ENCODE measurements around the gene CDC6. TPM values are rescaled to one million over a fixed set of nuclear protein-coding genes. Genes with fewer than 3 reads are reported as not detected.

CDC6 gene
- total RNA-seq, 1 experiment from 2014 or later, result 44.9 TPM

- H3F3A ChIP-seq (ENCODE audit: insufficient read depth, low read depth), result peaks cover 50% of the 10 kb centered on the region
- DNase-seq, result no peak
- BruUV-seq (replicated peaks), result no TSS peak
- no peak for TF ChIP-seq EZH2 (IDR thresholded peaks at IDR 0.05; ENCODE audit: low read depth)
- TF ChIP-seq, protein P1, sequence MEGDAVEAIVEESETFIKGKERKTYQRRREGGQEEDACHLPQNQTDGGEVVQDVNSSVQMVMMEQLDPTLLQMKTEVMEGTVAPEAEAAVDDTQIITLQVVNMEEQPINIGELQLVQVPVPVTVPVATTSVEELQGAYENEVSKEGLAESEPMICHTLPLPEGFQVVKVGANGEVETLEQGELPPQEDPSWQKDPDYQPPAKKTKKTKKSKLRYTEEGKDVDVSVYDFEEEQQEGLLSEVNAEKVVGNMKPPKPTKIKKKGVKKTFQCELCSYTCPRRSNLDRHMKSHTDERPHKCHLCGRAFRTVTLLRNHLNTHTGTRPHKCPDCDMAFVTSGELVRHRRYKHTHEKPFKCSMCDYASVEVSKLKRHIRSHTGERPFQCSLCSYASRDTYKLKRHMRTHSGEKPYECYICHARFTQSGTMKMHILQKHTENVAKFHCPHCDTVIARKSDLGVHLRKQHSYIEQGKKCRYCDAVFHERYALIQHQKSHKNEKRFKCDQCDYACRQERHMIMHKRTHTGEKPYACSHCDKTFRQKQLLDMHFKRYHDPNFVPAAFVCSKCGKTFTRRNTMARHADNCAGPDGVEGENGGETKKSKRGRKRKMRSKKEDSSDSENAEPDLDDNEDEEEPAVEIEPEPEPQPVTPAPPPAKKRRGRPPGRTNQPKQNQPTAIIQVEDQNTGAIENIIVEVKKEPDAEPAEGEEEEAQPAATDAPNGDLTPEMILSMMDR (conservative IDR thresholded peaks at IDR 0.05), result no peak
- no peaks in the 10 kb centered on the region for H3K79me2 ChIP-seq (ENCODE audit: low read depth)
- no peak overlapping the region for H2AFZ ChIP-seq
- CTCF ChIA-PET, result no interaction called here
- no peaks in the 10 kb centered on the region for H3K36me3 ChIP-seq (ENCODE audit: low read depth)
- no peaks in the 10 kb centered on the region for H3K9me3 ChIP-seq (ENCODE audit: insufficient read depth, low read depth)
- H3K9me2 ChIP-seq (ENCODE audit: insufficient read depth), result no peaks in the 10 kb centered on the region
- H3K4me1 ChIP-seq (replicated peaks; ENCODE audit: insufficient read depth), result peaks cover 76% of the 10 kb centered on the region
- H3K27ac ChIP-seq, result peak overlapping the region; percentile 25
- peak overlapping the region; percentile 89 for H3K4me2 ChIP-seq
- POLR2A ChIA-PET (ENCODE audit: unreplicated experiment), result interaction anchor here (0.5 kb wide), 1 partner anchor 250 kb away, joined by 3 read pairs; no protein-coding TSS in a partner anchor
- no peaks in the 10 kb centered on the region for H3K27me3 ChIP-seq (ENCODE audit: insufficient read depth, low read depth)
- intact Hi-C loops (cut with micrococcal nuclease; ENCODE audit: unreplicated experiment), result no loop called here
- no peak overlapping the region for H3K4me3 ChIP-seq
- no peaks in the 10 kb centered on the region for H4K20me1 ChIP-seq (ENCODE audit: insufficient read depth)
Measured at GRCh38 chr17:40306395-40306794, 18.7 kb downstream of the CDC6 start.

- Histone ChIP-seq H3K4me1 (replicated peaks; ENCODE audit: insufficient read depth) (peaks cover 83% of the 10 kb centered on the region), H3K27ac (peak overlapping the region; percentile 25), H3F3A (ENCODE audit: insufficient read depth, low read depth) (peaks cover 53% of the 10 kb centered on the region), H3K79me2 (ENCODE audit: low read depth) (no peaks in the 10 kb centered on the region), H2AFZ (no peak overlapping the region), H3K4me3 (no peak overlapping the region), H3K9me3 (ENCODE audit: insufficient read depth, low read depth) (no peaks in the 10 kb centered on the region), H4K20me1 (ENCODE audit: insufficient read depth) (no peaks in the 10 kb centered on the region), H3K9me2 (ENCODE audit: insufficient read depth) (no peaks in the 10 kb centered on the region), H3K36me3 (ENCODE audit: low read depth) (no peaks in the 10 kb centered on the region), H3K27me3 (ENCODE audit: insufficient read depth, low read depth) (no peaks in the 10 kb centered on the region), H3K4me2 (peak overlapping the region; percentile 89)
- TF ChIP-seq, protein P1 (conservative IDR thresholded peaks at IDR 0.05), result no peak
- TF ChIP-seq EZH2 (IDR thresholded peaks at IDR 0.05; ENCODE audit: low read depth), result no peak
- no peak for DNase-seq
- ChIA-PET CTCF (interaction anchor here (0.6 kb wide), 1 partner anchor 21 kb away, joined by 5 read pairs; no protein-coding TSS in a partner anchor), POLR2A (ENCODE audit: unreplicated experiment) (interaction anchor here (0.5 to 0.7 kb wide), 3 partner anchors 9 to 249 kb away, joined by 3 to 6 read pairs (median 3); no protein-coding TSS in a partner anchor)
- intact Hi-C loops (cut with micrococcal nuclease; ENCODE audit: unreplicated experiment), result no loop called here
- BruUV-seq (replicated peaks), result no TSS peak
Measured at GRCh38 chr17:40307001-40307730, 19.5 kb downstream of the CDC6 start.

DNA sequence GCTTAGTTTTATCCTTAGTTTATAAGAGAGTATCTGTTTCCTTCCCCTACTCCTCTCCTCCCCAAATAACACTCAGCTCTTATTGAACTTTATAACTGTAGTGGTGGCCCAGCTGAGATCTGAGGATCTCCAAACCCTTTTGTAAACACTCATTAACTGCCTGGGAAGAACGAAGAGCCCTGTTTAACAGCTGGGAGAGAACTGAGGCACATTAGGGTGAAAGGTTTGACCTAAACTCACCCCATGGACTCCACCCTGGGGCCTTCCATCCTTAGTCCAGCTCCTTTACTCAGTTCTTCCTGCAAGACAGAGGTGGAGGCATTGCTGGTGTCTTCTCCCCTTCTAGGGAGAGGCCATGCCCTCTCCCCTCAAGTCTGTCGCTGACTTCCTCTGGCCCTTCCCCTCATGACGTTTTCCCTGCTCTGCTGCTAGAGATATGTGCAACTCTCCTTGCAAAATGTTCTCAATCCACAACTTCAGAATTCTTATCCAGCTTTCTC is 20.1 kb downstream of the CDC6 start:
- no peaks in the 10 kb centered on the region for H3K27me3 ChIP-seq (ENCODE audit: insufficient read depth, low read depth)
- H2AFZ ChIP-seq, result no peak overlapping the region
- ChIA-PET POLR2A (ENCODE audit: unreplicated experiment) (interaction anchor here (0.6 to 0.7 kb wide), 2 partner anchors 8 to 232 kb away, joined by 3 to 6 read pairs; no protein-coding TSS in a partner anchor), CTCF (interaction anchor here (0.6 kb wide), 1 partner anchor 20 kb away, joined by 5 read pairs; no protein-coding TSS in a partner anchor)
- no peak overlapping the region for H3K27ac ChIP-seq
- no peak for DNase-seq
- no peaks in the 10 kb centered on the region for H3K9me3 ChIP-seq (ENCODE audit: insufficient read depth, low read depth)
- no peaks in the 10 kb centered on the region for H4K20me1 ChIP-seq (ENCODE audit: insufficient read depth)
- intact Hi-C loops (cut with micrococcal nuclease; ENCODE audit: unreplicated experiment), result no loop called here
- H3K9me2 ChIP-seq (ENCODE audit: insufficient read depth), result no peaks in the 10 kb centered on the region
- TF ChIP-seq, protein P1 (conservative IDR thresholded peaks at IDR 0.05), result no peak
- no peak for TF ChIP-seq EZH2 (IDR thresholded peaks at IDR 0.05; ENCODE audit: low read depth)
- no TSS peak for BruUV-seq (replicated peaks)
- peak overlapping the region; percentile 89; the same call in 1 of the 2 replicates for H3K4me2 ChIP-seq
- H3K36me3 ChIP-seq (ENCODE audit: low read depth), result no peaks in the 10 kb centered on the region
- H3K4me1 ChIP-seq (replicated peaks; ENCODE audit: insufficient read depth), result peaks cover 90% of the 10 kb centered on the region
- peaks cover 55% of the 10 kb centered on the region for H3F3A ChIP-seq (ENCODE audit: insufficient read depth, low read depth)
- H3K4me3 ChIP-seq, result no peak overlapping the region
- H3K79me2 ChIP-seq (ENCODE audit: low read depth), result no peaks in the 10 kb centered on the region
